Amniotic epithelial cell (primary cell): ENCODE data around the gene TMEM258.

Experiments
- DNase-seq: peaks from one replicate; pipeline ENCODE4 v3.0.0-alpha.2; 2010; ENCODE audit warnings: low read depth

TMEM258 gene

GRCh38 chr11:61739966-61740365 is 52.4 kb downstream of the TMEM258 start:
- no peak for DNase-seq

- DNase-seq, result no peak
Measured at GRCh38 chr11:61739413-61739812, 53.0 kb downstream of the TMEM258 start.
